MCF 10A (cell line): ENCODE measurements around the gene PPP3CB. TPM values are rescaled to one million over a fixed set of nuclear protein-coding genes. Genes with fewer than 3 reads are reported as not detected.

Experiments
- BruUV-seq: library from RNA; stranded (reverse); fragments of 400-500 nt; replicated peaks from 2 replicates; lab custom pipeline; 2021; lab: Mats Ljungman, UMichigan
- CTCF ChIA-PET: fragments of 300-600 bp; sonication (Branson Sonifier 250); formaldehyde crosslinking; extraction: SDS; loops from one replicate; lab custom pipeline; 2021; ENCODE audit warnings: antibody characterized with exemption, inconsistent platforms; lab: Yijun Ruan, JAX
- POLR2A ChIA-PET: fragments of 300-600, 350-650 bp; sonication (Branson Sonifier 250); formaldehyde crosslinking; extraction: SDS; loops from one replicate; lab custom pipeline; 2020; ENCODE audit warnings: antibody characterized with exemption, inconsistent platforms; lab: Yijun Ruan, JAX
- DNase-seq: peaks from one replicate; pipeline ENCODE4 v3.0.0-alpha.2; 2018; ENCODE audit not compliant: unreplicated experiment
- H3K27ac Mint-ChIP-seq: one replicate; pipeline ENCODE4 v1.8.0; 2022; ENCODE audit warnings: mild to moderate bottlenecking, low read depth, mixed read lengths; ENCODE audit not compliant: unreplicated experiment
- H3K27me3 Mint-ChIP-seq: one replicate; pipeline ENCODE4 v1.8.0; 2022; ENCODE audit warnings: mixed read lengths; ENCODE audit not compliant: insufficient read depth, unreplicated experiment
- H3K36me3 Mint-ChIP-seq: one replicate; pipeline ENCODE4 v1.8.0; 2022; ENCODE audit warnings: mild to moderate bottlenecking, moderate library complexity, mixed read lengths; ENCODE audit not compliant: insufficient read depth, unreplicated experiment
- H3K4me1 Mint-ChIP-seq: one replicate; pipeline ENCODE4 v1.8.0; 2022; ENCODE audit warnings: mixed read lengths; ENCODE audit not compliant: insufficient read depth, unreplicated experiment
- H3K4me3 Mint-ChIP-seq: one replicate; pipeline ENCODE4 v1.8.0; 2022; ENCODE audit warnings: mild to moderate bottlenecking, moderate library complexity, mixed read lengths; ENCODE audit not compliant: unreplicated experiment
- H3K9me3 Mint-ChIP-seq: one replicate; pipeline ENCODE4 v1.8.0; 2022; ENCODE audit warnings: mixed read lengths; ENCODE audit not compliant: unreplicated experiment
- CTCF ChIP-seq: fragments of 200-600 bp; IDR thresholded peaks from one replicate; pipeline ENCODE4 v1.8.0; 2022; ENCODE audit warnings: antibody characterized with exemption, mild to moderate bottlenecking; ENCODE audit not compliant: unreplicated experiment
- intact Hi-C: fragments of 100-400 bp; cut with micrococcal nuclease; formaldehyde crosslinking; loops from 2 replicates; pipeline ENCODE4 v1.14.1; 2022
- total RNA-seq: library from RNA; stranded (reverse); gene quantifications from 2 replicates; pipeline ENCODE4 v1.2.3, GENCODE V29; 2022

The PPP3CB gene
- total RNA-seq, 1 experiment from 2014 or later: 37.4 TPM

GRCh38 chr10:73537288-73537687 lies 41.5 kb upstream of the PPP3CB start:
- no peak for TF ChIP-seq CTCF
- Mint-ChIP-seq H3K9me3 (no peaks in the 10 kb centered on the region), H3K27me3 (no peaks in the 10 kb centered on the region), H3K27ac (no peak overlapping the region), H3K4me3 (no peak overlapping the region), H3K4me1 (no peaks in the 10 kb centered on the region), H3K36me3 (peaks cover 36% of the 10 kb centered on the region)
- ChIA-PET POLR2A (no interaction called here), CTCF (interaction anchor here (0.7 to 6.1 kb wide), 3 partner anchors 8 to 267 kb away, joined by 3 to 32 read pairs (median 20); no protein-coding TSS in a partner anchor)
- no TSS peak for BruUV-seq
- no peak for DNase-seq
- intact Hi-C loops: no loop called here

- no peaks in the 10 kb centered on the region for H3K27me3 Mint-ChIP-seq
- peaks cover 34% of the 10 kb centered on the region for H3K36me3 Mint-ChIP-seq
- H3K4me1 Mint-ChIP-seq: no peaks in the 10 kb centered on the region
- intact Hi-C loops: no loop called here
- H3K9me3 Mint-ChIP-seq: no peaks in the 10 kb centered on the region
- POLR2A ChIA-PET: interaction anchor here (1.6 kb wide), 1 partner anchor 109 kb away, joined by 3 read pairs; no protein-coding TSS in a partner anchor
- H3K4me3 Mint-ChIP-seq: no peak overlapping the region
- TF ChIP-seq CTCF: no peak
- DNase-seq: no peak
- BruUV-seq: no TSS peak
- CTCF ChIA-PET: interaction anchor here (6.1 kb wide), 1 partner anchor 109 kb away, joined by 32 read pairs; no protein-coding TSS in a partner anchor
- no peak overlapping the region for H3K27ac Mint-ChIP-seq
These were observed 39.0 kb upstream of the PPP3CB start for GRCh38 chr10:73534857-73535256.

GRCh38 chr10:73529089-73529832 lies 33.4 kb upstream of the PPP3CB start:
- no peaks in the 10 kb centered on the region for H3K27me3 Mint-ChIP-seq
- no peak overlapping the region for H3K4me3 Mint-ChIP-seq
- ChIA-PET POLR2A (interaction anchor here (0.6 to 1.9 kb wide), 3 partner anchors 57 to 114 kb away, joined by 3 to 10 read pairs (median 6); no protein-coding TSS in a partner anchor), CTCF (interaction anchor here (0.6 to 5.1 kb wide), 39 partner anchors 9 to 1545 kb away, joined by 3 to 222 read pairs (median 4); partner anchors contain the start of genes MYOZ1 and SYNPO2L)
- no peaks in the 10 kb centered on the region for H3K9me3 Mint-ChIP-seq
- H3K36me3 Mint-ChIP-seq: peaks cover 39% of the 10 kb centered on the region
- DNase-seq: peak; percentile 80
- TF ChIP-seq CTCF: peak; percentile 87
- intact Hi-C loops: loop anchor here (1.0 to 2.0 kb wide), 3 partner anchors 96 to 264 kb away; no protein-coding TSS in a partner anchor
- BruUV-seq: no TSS peak
- no peaks in the 10 kb centered on the region for H3K4me1 Mint-ChIP-seq
- H3K27ac Mint-ChIP-seq: no peak overlapping the region

- CTCF ChIA-PET: interaction anchor here (0.6 to 4.3 kb wide), 3 partner anchors 12 to 122 kb away, joined by 4 to 31 read pairs (median 8); no protein-coding TSS in a partner anchor
- intact Hi-C loops: no loop called here
- Mint-ChIP-seq H3K36me3 (peaks cover 44% of the 10 kb centered on the region), H3K27ac (no peak overlapping the region), H3K27me3 (no peaks in the 10 kb centered on the region), H3K9me3 (no peaks in the 10 kb centered on the region), H3K4me3 (no peak overlapping the region), H3K4me1 (no peaks in the 10 kb centered on the region)
- no peak for TF ChIP-seq CTCF
- BruUV-seq: no TSS peak
- POLR2A ChIA-PET: no interaction called here
- DNase-seq: no peak
These were observed 26.4 kb upstream of the PPP3CB start for GRCh38 chr10:73522263-73522662.
